MV-4-11 (cell line): ENCODE measurements around the gene ADAMTSL2.

ENCODE experiments used
- DNase-seq: peaks from one replicate; lab custom pipeline; 2025; lab: John Stamatoyannopoulos, UW

ADAMTSL2 gene

GRCh38 chr9:133499892-133500270, 34.6 kb upstream of the ADAMTSL2 start:
- DNase-seq = no peak

- no peak for DNase-seq
Observed at GRCh38 chr9:133502112-133502511, 32.4 kb upstream of the ADAMTSL2 start.

GRCh38 chr9:133505186-133505830, 29.2 kb upstream of the ADAMTSL2 start:
- DNase-seq = no peak

- no peak for DNase-seq
Observed at GRCh38 chr9:133505901-133506652, 28.4 kb upstream of the ADAMTSL2 start.

- DNase-seq = no peak
Observed at GRCh38 chr9:133506653-133507038, 27.9 kb upstream of the ADAMTSL2 start.

GRCh38 chr9:133507246-133507965, 27.1 kb upstream of the ADAMTSL2 start:
- no peak for DNase-seq

GRCh38 chr9:133508046-133508445, 26.5 kb upstream of the ADAMTSL2 start:
- no peak for DNase-seq

- DNase-seq = no peak
Observed at GRCh38 chr9:133509179-133510083, 25.1 kb upstream of the ADAMTSL2 start.

- DNase-seq = no peak
Observed at GRCh38 chr9:133510926-133511505, 23.5 kb upstream of the ADAMTSL2 start.

GRCh38 chr9:133511607-133512006, 22.9 kb upstream of the ADAMTSL2 start:
- no peak for DNase-seq

- DNase-seq = no peak
Observed at GRCh38 chr9:133512253-133513213, 22.0 kb upstream of the ADAMTSL2 start.

GRCh38 chr9:133513214-133514100, 21.0 kb upstream of the ADAMTSL2 start:
- no peak for DNase-seq

GRCh38 chr9:133514460-133515239, 19.9 kb upstream of the ADAMTSL2 start:
- no peak for DNase-seq

- DNase-seq = no peak
Observed at GRCh38 chr9:133515240-133515610, 19.3 kb upstream of the ADAMTSL2 start.

- DNase-seq = no peak
Observed at GRCh38 chr9:133515615-133516255, 18.8 kb upstream of the ADAMTSL2 start.

GRCh38 chr9:133516256-133516960, 18.1 kb upstream of the ADAMTSL2 start:
- no peak for DNase-seq

GRCh38 chr9:133516961-133517350, 17.5 kb upstream of the ADAMTSL2 start:
- no peak for DNase-seq

GRCh38 chr9:133517711-133518110, 16.8 kb upstream of the ADAMTSL2 start:
- DNase-seq = no peak
